GM18909 (cell line): Measurements from ENCODE around the gene GET4.
"Not testable (repeated sequence)": the region's sequence is repeated elsewhere in the genome, so short reads cannot be mapped to it uniquely, and the experiment has no call there.

ENCODE experiments used
- ATAC-seq: cut with Tn5 transposase; IDR thresholded peaks from one replicate; pipeline ENCODE4 v1.9.1; 2021; ENCODE audit warnings: mild to moderate bottlenecking; ENCODE audit not compliant: unreplicated experiment, poor library complexity

The GET4 gene

DNA sequence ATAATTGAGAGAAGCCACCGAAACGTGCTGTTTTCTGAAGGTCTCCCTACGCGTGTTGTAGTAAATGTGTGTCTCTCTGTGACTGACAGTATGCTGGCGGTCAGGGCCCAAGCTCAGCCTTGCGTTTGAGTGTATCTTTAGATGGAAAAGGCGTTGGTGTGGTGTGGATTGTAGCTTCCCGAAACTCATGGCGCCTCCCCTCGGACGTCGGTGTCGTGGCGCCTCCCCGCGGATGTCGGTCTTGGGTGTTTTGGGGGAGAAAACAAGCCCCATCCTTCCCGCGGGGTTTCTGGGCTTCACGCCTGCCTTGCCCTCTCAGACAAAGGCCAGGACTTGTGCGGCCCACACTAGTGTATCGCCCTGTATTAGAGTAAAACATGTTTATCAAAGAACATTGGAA, 31.3 kb upstream of the GET4 start:
- ATAC-seq = no peak

DNA sequence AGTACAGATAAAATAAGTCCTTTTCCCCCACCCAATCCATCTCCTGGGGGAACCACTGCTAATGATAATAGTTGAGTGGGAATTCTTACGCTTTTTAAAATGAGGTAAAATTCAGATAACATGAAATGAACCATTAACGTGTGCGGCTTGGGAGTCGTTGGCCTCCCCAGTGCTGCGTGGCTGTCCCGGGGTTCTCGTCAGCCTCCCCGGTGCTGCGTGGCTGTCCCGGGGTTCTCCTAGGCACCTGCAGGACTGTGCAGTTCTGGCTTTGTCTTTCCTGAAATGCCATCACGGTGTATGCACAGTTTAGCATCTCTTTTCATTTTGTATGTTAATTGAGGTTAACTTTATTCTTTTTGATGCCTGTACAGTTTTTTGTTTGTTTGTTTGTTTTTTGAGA, 30.6 kb upstream of the GET4 start:
- ATAC-seq = no peak

DNA sequence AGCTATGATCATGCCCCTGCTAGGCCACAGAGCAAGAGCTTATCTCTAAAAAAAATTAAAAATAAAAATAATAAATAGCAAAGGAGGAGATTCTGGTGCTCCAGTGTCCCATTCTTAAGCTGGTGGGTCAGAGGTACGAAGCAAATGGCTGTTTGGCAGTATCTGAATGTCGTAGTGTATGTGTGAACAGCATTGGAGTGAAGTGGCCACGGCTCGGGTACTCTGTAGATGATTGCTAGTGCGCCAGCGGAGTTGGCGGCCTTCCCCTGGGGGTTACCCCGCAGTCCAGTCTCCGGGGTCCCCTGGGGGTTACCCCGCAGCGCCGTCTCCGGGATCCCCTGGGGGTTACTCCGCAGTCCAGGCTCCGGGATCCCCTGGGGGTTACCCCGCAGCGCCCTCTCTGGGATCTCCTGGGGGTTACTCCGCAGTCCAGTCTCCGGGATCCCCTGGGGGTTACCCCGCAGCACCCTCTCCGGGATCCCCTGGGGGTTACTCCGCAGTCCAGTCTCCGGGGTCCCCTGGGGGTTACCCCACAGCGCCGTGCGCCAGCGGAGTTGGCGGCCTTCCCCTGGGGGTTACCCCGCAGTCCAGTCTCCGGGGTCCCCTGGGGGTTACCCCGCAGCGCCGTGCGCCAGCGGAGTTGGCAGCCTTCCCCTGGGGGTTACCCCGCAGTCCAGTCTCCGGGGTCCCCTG, 29.2 kb upstream of the GET4 start:
- ATAC-seq = not testable (repeated sequence)

GRCh38 chr7:847728-848127, 28.6 kb upstream of the GET4 start:
- ATAC-seq = not testable (repeated sequence)

- ATAC-seq = no peak
Measured at GRCh38 chr7:849145-849544, 27.2 kb upstream of the GET4 start.

- ATAC-seq = no peak
Measured at GRCh38 chr7:849781-850180, 26.6 kb upstream of the GET4 start.

DNA sequence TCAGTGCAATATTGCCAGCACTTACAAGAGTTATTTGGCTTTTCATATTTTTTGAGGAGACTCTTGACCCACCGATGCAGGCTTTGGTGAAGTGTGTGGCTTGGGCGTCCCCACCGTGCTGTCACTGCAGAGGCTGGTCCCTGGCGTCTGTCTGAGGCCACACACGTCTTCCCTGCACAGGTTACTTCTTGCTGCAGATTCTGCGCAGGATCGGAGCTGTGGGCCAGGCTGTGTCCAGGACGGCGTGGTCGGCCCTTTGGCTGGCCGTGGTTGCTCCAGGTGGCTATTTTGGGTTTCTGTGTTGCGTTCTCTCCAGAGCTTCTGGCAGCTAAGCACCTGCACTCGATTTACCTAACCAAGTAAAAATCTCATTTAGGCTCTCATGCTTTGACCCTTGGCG, 25.1 kb upstream of the GET4 start:
- no peak for ATAC-seq

DNA sequence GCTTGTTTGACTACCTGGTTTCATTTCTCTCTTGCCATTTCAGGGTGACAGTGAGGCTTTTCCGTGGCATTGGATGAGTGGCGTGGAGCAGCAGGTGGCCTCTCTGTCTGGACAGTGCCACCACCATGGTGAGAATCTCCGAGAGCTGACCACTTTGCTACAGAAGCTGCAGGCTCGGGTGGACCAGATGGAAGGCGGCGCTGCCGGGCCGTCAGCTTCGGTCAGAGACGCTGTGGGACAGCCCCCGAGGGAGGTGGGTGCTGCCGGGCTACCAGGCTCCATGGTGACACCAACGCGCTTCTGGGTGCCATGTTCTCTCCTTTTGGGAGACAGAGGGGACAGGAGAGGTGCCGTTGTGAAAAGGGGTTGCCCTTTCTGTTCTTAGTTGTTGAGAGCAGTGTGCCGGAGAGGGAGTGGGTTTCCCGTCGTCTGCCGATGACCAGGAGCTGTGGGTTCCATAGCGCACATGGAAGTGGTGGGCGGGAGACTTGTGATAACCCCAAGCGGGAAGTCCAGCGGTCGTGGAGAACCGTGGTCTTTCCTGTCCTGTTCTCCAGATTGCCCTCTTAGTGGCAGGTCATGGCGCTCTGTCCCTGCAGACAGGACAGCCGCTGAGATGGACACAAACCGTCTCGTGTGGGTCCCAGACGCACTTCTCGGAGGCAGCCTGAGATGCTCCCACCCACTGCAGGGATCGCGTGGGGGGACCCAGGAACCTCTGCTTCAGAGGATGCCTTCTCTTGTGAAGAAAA, 22.8 kb upstream of the GET4 start:
- ATAC-seq = no peak

- ATAC-seq = no peak
Measured at GRCh38 chr7:854118-854775, 22.1 kb upstream of the GET4 start.

DNA sequence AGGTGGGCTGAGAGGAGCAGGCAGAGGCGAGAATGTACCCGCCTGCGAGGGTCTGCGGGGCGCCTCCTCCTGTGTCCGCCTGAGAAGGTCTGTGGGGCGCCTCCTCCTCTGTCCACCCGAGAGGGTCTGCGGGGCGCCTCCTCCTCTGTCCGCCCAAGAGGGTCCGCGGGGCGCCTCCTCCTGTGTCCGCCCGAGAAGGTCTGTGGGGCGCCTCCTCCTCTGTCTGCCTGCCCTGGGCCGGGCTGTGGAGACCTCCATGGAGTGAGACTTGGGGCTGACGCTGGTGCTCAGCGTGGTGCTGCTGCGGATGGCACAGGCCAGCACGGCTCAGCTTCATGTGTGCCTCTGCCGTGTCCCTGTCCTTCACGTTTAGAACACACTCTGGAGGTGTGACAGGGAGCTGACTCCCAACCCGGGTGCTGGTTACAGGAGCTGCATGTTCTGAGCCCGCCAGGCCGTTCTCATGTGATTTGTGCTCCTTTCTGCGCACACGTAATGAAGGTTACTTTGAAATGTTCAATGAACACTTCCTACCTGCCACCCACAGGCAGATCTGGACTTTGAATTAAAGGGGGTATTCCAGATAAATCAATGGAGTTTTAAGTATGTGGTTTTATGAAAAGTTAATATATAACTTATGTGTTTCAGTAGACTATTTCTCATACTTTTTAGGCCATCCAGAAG, 20.5 kb upstream of the GET4 start:
- ATAC-seq = no peak

DNA sequence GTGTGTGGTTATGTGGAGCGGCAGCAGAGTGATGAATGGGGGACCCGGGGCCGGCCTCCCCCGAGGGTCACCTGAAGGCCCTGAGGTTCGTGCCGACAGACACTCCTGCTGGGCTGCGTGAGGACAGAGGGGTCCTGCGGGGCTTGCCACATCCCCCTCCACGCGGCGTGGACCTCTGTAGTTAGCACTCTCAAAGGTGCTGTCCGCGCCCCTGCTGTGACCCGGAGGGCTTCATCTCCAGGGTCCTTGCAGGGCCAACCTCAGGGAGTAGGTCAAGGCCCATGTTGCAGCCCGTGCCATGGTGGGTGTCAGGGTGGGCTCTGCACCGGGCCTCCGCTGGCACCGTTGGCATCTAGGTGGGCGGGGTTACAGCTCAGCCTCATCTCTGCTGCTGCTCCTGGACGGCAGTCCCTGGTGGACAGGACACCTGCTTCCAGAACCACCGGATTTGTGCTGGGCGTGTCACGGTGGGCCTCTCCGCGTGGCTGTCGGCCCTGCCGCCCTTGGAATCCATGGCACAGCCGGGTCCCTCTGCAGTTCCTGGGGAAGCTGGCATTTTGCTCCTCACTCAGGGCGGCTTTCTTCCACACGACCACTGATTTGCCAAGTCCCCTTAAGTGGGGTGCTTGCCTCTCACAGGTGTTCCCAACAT, 19.8 kb upstream of the GET4 start:
- no peak for ATAC-seq

DNA sequence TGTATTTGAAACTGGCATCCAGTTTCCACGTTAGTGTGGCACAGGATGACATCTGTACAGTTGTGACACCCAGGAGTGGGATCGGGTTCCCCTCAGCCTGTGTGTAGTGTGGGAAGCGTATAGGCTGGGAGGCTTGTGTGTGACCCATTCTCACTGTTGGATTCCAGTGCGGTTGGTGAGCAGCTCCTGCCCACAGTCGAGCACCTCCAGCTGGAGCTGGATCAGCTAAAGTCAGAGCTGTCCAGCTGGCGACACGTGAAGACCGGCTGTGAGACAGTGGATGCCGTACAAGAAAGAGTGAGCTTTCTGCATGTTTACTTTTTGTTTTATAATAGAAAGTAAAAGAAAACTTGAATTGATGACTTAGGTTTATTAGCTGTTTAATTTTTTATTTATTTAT, 18.7 kb upstream of the GET4 start:
- no peak for ATAC-seq

- ATAC-seq = no peak
Measured at GRCh38 chr7:859359-860030, 16.9 kb upstream of the GET4 start.

- ATAC-seq = no peak
Measured at GRCh38 chr7:860149-860548, 16.2 kb upstream of the GET4 start.

- no peak for ATAC-seq
Measured at GRCh38 chr7:861222-861621, 15.1 kb upstream of the GET4 start.

GRCh38 chr7:862157-862556, 14.2 kb upstream of the GET4 start:
- ATAC-seq = no peak

- ATAC-seq = no peak
Measured at GRCh38 chr7:863106-863505, 13.2 kb upstream of the GET4 start.

DNA sequence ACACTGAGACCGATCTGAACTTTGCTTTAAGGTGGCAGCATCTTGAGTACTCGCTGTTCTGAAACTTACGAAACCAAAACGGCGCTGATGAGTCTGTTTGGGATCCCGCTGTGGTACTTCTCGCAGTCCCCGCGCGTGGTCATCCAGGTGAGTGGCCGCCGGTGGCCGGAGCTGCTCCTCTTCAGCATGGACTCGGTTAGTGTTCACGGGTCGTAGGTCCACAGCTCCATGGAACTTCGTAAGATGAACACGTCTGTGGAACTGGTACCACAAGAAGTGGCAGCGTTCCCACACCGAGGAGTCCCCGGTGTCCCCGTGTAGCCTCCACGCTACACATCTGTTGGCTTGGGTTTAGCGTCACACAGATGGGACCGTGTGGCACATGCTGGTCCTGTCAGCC, 10.4 kb upstream of the GET4 start:
- ATAC-seq = no peak

DNA sequence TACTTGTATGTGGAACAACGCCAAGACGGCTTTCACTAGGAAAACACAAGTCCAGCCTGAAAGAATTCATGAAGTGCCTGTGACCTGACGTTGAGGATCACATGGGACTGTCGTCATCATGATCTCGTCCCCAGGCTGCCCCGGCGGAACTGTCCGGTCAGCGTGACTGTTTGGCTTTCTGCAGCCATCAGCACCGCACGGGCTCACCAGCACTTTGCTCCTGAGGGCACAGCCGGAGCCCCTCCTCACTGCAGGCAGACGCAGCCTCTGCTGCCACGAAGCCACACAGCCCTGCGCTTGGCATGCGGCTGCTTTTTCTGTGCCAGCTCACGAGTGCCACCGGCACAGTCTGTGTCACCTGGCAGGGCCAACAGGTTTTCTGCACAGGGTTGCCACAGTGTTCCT, 9.4 kb upstream of the GET4 start:
- no peak for ATAC-seq
